HG02610 (cell line): ENCODE results near the gene ADARB2.

Experiments
- ATAC-seq: cut with Tn5 transposase; IDR thresholded peaks from one replicate; pipeline ENCODE4 v1.9.1; 2021; ENCODE audit warnings: mild to moderate bottlenecking, moderate library complexity; ENCODE audit not compliant: unreplicated experiment

ADARB2 gene

GRCh38 chr10:1154531-1155295 lies 582.6 kb downstream of the ADARB2 start:
- no peak for ATAC-seq

GRCh38 chr10:1153805-1154351 lies 583.4 kb downstream of the ADARB2 start:
- ATAC-seq: no peak

GRCh38 chr10:1153251-1153763 lies 584.0 kb downstream of the ADARB2 start:
- ATAC-seq: no peak

- no peak for ATAC-seq
Measured at GRCh38 chr10:1152386-1153250, 584.7 kb downstream of the ADARB2 start.

GRCh38 chr10:1151076-1152033 lies 586.0 kb downstream of the ADARB2 start:
- no peak for ATAC-seq

GRCh38 chr10:1150638-1150955 lies 586.7 kb downstream of the ADARB2 start:
- no peak for ATAC-seq

- ATAC-seq: no peak
Measured at GRCh38 chr10:1149793-1150637, 587.3 kb downstream of the ADARB2 start.

GRCh38 chr10:1148855-1149605 lies 588.3 kb downstream of the ADARB2 start:
- ATAC-seq: no peak

GRCh38 chr10:1147810-1148209 lies 589.5 kb downstream of the ADARB2 start:
- ATAC-seq: no peak

- no peak for ATAC-seq
Measured at GRCh38 chr10:1142596-1142995, 594.7 kb downstream of the ADARB2 start.

- ATAC-seq: no peak
Measured at GRCh38 chr10:1141701-1142100, 595.6 kb downstream of the ADARB2 start.

- ATAC-seq: no peak
Measured at GRCh38 chr10:1141261-1141660, 596.1 kb downstream of the ADARB2 start.

- ATAC-seq: no peak
Measured at GRCh38 chr10:1138529-1138928, 598.8 kb downstream of the ADARB2 start.

GRCh38 chr10:1137499-1138163 lies 599.7 kb downstream of the ADARB2 start:
- ATAC-seq: no peak

GRCh38 chr10:1136268-1136667 lies 601.1 kb downstream of the ADARB2 start:
- ATAC-seq: no peak

- ATAC-seq: no peak
Measured at GRCh38 chr10:1134156-1134555, 603.2 kb downstream of the ADARB2 start.

- ATAC-seq: no peak
Measured at GRCh38 chr10:1133495-1134045, 603.8 kb downstream of the ADARB2 start.

GRCh38 chr10:1132584-1132983 lies 604.7 kb downstream of the ADARB2 start:
- ATAC-seq: no peak
